ENCODE results near the gene OR4F17.
A peak's percentile ranks its signal among the peaks of the same experiment; 100 is the strongest.
"Not testable (repeated sequence)": the region's sequence is repeated elsewhere in the genome, so short reads cannot be mapped to it uniquely, and the experiment has no call there.

Gene OR4F17
- long read RNA-seq: 0 reads

- not testable (repeated sequence) for DNase-seq (ENCODE audit: low read depth in 1 of 2, low spot score in 1 of 2); H3K4me3 ChIP-seq (replicated peaks; ENCODE audit: insufficient read depth, low read length); H3K27me3 ChIP-seq (ENCODE audit: insufficient read depth, poor library complexity, severe bottlenecking); H3K27ac ChIP-seq (replicated peaks)
Measured at GRCh38 chr19:106804-107203, at the start of gene OR4F17. Gene OR4F17, plus strand, starts transcription at chr19:107104. Its CDS starts 3,575 bp downstream, at chr19:110679.

GRCh38 chr19:70793-71192 is 36.1 kb upstream of the OR4F17 start:
- not testable (repeated sequence) for H3K27ac ChIP-seq (replicated peaks); H3K4me3 ChIP-seq (replicated peaks; ENCODE audit: insufficient read depth, low read length); H3K27me3 ChIP-seq (ENCODE audit: insufficient read depth, poor library complexity, severe bottlenecking)
- peak in 1 of 2 experiments; percentile 2 for DNase-seq (ENCODE audit: low read depth in 1 of 2, low spot score in 1 of 2)

GRCh38 chr19:82864-83263 is 24.0 kb upstream of the OR4F17 start:
- not testable (repeated sequence) for DNase-seq (ENCODE audit: low read depth in 1 of 2, low spot score in 1 of 2); H3K4me3 ChIP-seq (replicated peaks; ENCODE audit: insufficient read depth, low read length); H3K27me3 ChIP-seq (ENCODE audit: insufficient read depth, poor library complexity, severe bottlenecking); H3K27ac ChIP-seq (replicated peaks)

GRCh38 chr19:83626-84025 is 23.3 kb upstream of the OR4F17 start:
- H3K4me3 ChIP-seq (replicated peaks; ENCODE audit: insufficient read depth, low read length); H3K27ac ChIP-seq (replicated peaks); DNase-seq (ENCODE audit: low read depth in 1 of 2, low spot score in 1 of 2); H3K27me3 ChIP-seq (ENCODE audit: insufficient read depth, poor library complexity, severe bottlenecking): not testable (repeated sequence)

GRCh38 chr19:90678-91077 is 16.2 kb upstream of the OR4F17 start:
- H3K4me3 ChIP-seq (replicated peaks; ENCODE audit: insufficient read depth, low read length); H3K27me3 ChIP-seq (ENCODE audit: insufficient read depth, poor library complexity, severe bottlenecking); H3K27ac ChIP-seq (replicated peaks); DNase-seq (ENCODE audit: low read depth in 1 of 2, low spot score in 1 of 2): not testable (repeated sequence)

- not testable (repeated sequence) for H3K27ac ChIP-seq (replicated peaks); H3K4me3 ChIP-seq (replicated peaks; ENCODE audit: insufficient read depth, low read length); H3K27me3 ChIP-seq (ENCODE audit: insufficient read depth, poor library complexity, severe bottlenecking); DNase-seq (ENCODE audit: low read depth in 1 of 2, low spot score in 1 of 2)
Measured at GRCh38 chr19:94794-95193, 12.1 kb upstream of the OR4F17 start.

- not testable (repeated sequence) for DNase-seq (ENCODE audit: low read depth in 1 of 2, low spot score in 1 of 2)
Measured at GRCh38 chr19:97647-98046, 9.3 kb upstream of the OR4F17 start.

GRCh38 chr19:120443-121140 is 13.7 kb downstream of the OR4F17 start:
- not testable (repeated sequence) for H3K27ac ChIP-seq (replicated peaks); H3K27me3 ChIP-seq (ENCODE audit: insufficient read depth, poor library complexity, severe bottlenecking); H3K4me3 ChIP-seq (replicated peaks; ENCODE audit: insufficient read depth, low read length); DNase-seq (ENCODE audit: low read depth in 1 of 2, low spot score in 1 of 2)

More at GRCh38 chr19:97647-98046, 9.3 kb upstream of the OR4F17 start:
- H3K27me3 ChIP-seq (ENCODE audit: insufficient read depth, poor library complexity, severe bottlenecking); H3K27ac ChIP-seq (replicated peaks); H3K4me3 ChIP-seq (replicated peaks; ENCODE audit: insufficient read depth, low read length): not testable (repeated sequence)
